Measurements from ENCODE around the gene OR8D4.
"Not testable (repeated sequence)": the region's sequence is repeated elsewhere in the genome, so short reads cannot be mapped to it uniquely, and the experiment has no call there.

OR8D4 gene

DNA sequence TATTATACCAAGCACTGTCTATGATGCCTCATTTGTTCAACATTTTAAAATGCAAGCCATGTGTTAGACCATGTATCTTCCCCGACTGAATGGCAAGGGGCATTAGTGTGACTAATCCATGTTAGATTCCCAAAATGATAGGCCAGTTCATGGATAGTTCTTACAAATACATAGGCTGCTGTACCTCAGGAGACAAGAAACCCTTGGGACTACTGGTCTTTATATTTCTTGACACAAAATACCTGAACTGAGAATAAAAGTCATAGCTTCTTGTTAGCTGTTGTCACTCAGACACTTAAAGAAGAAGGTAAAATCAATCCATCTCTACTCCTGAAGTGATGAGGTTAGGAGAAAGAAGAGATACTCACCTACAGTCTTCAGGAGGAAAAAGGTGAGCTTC lies at the start of gene OR8D4:
OR8D4 (plus strand) TSS at position 301 of the 400 bp plus-strand sequence. CDS start 4,265 bp downstream, outside the sequence.
- no peak for DNase-seq (ENCODE audit: low read depth in 2 of 2)

DNA sequence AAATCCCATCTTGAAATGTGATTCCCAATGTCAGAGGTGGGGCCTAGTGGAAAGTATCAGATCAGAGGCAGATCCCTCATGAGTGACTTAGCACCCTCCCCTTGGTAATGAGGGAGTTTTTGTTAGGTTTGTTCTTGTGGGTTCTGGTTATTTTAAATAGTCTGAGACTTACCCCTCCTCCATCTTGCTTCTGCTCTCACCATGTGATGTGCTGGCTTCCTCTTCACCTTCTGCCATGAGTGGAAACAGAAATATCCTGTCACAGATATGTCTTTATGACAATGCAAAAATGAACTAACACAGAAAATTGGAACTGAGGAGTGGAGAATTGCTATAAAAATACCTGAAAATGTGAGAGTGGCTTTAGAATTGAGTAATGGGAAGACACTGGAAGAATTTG lies 49.6 kb upstream of the OR8D4 start:
- DNase-seq (ENCODE audit: low read depth in 2 of 2), result no peak

DNA sequence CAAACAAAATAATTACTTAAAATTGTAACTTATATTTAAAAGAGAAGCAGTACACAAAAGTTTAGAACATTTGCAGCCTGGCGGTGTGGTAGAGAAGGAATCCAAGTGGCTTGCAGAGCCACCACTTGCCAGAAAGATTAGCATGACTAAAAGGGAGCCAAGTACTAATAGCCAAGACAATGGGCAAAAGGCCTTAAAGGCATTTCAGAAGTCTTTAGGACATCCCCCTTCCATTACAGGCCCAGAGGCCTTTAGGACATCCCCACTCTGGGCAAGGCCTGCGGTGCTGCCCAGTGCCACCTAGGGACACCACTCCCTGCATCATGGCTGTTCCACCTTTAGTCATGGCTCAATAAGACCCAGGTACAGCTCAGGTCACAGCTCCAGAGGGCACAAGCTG lies 48.9 kb upstream of the OR8D4 start:
- no peak for DNase-seq (ENCODE audit: low read depth in 2 of 2)

DNA sequence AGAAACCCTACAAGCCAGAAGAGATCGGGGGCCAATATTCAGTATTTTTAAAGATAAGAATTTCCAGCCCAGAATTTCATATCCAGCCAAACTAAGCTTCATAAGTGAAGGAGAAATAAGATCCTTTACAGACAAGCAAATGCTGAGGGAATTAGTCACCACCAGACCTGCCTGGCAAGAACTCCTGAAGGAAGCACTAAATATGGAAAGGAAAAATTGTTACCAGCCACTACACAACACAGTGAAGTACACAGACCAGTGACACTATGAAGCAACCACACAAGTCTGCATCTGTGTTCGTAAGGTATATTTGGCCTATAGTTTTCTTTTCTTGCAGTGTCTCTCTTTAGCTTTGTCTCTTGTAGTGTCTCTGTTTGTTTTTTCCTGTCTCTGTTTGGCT lies 45.5 kb upstream of the OR8D4 start:
- no peak for DNase-seq (ENCODE audit: low read depth in 2 of 2)

DNA sequence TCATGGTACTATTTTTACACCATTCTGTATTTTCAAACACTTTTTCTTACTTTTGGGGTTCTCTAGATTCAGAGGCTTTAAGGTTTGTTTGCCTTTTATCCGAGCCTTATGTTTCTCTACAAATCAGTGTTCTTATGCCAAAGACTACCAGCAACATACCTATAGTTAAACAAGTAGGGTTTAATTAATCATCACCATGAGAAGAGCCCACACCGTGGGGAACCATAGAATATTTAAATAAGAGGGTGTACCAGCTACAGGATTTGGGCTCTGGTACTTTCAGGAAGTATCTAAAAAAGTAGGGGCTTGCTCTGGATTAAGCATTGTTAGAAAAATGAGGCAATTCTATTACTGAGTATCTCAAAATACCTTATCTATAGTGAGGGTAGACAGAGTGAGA lies 42.2 kb upstream of the OR8D4 start:
- no peak for DNase-seq (ENCODE audit: low read depth in 2 of 2)

DNA sequence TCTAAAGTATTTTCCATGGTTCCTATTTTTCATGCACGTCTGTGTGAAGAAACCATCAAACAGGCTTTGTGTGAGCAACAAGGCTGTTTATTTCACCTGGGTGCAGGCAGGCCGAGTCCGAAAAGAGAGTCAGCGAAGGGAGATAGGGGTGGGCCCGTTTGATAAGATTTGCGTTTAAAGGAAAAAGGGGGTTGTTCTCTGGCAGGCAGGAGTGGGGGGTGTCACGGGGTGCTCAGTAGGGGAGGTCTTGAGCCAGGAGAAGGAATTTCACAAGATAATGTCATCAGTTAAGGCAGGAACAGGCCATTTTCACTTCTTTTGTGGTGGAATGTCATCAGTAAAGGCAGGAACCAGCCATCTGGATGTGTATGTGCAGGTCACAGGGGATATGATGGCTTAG lies 36.7 kb upstream of the OR8D4 start:
- DNase-seq (ENCODE audit: low read depth in 2 of 2), result not testable (repeated sequence)

DNA sequence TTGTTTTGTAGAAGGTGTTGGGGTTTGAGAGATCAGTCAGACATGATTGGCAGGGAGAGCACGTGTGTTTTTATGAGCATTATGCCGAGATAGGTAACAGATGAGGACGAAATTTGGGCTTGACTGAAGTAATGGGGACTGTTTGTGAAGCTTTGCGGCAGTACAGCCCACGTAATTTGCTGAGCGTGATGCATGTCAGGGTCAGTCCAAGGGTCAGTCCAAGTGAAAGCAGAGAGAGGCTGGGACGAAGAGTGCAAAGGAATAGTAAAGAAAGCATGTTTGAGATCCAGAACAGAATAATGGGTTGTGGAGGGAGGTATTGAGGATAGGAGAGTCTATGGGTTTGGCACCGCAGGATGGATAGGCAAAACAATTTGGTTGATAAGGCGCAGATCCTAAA lies 34.2 kb upstream of the OR8D4 start:
- not testable (repeated sequence) for DNase-seq (ENCODE audit: low read depth in 2 of 2)

DNA sequence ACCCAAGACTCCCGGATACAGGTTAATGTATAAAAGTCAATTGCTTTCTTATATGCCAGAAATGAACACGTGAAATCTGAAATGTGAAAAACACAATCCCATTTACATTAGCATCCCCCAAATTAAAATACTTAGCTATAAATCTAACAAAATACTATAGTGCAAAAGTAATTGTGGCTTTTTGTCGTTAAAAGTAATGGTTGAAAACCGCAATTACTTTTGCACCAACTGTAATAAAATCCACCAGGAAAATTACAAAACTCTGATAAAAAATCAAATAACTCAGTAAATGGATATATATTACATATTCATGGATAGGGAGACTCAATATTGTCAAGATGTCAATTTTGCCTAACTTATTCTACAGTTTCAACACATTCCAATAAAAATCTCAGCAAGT lies 21.1 kb upstream of the OR8D4 start:
- no peak for DNase-seq (ENCODE audit: low read depth in 2 of 2)

DNA sequence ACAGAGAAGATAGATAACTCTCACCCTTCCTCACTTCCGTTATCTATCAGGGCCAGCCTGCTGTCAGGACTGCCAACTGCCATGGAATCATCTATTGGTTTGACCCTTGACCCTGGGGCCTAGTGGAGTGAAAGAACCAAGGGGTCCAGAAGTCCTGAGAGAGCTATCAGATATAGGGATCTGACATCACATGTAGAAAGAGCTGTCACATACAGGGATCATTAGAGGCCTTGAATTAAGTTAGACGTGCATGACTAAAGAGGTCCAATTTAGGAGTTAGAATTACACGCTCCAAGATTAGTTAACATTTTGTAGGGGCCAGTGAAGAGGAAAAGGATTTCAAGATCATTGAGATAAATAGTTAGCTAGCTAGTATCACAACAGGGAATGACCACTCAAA lies 16.4 kb upstream of the OR8D4 start, which contains the start of gene TMEM225:
TMEM225 (minus strand) TSS at position 101 of the 400 bp plus-strand sequence. CDS start 245 bp downstream, outside the sequence.
- DNase-seq (ENCODE audit: low read depth in 2 of 2), result no peak

DNA sequence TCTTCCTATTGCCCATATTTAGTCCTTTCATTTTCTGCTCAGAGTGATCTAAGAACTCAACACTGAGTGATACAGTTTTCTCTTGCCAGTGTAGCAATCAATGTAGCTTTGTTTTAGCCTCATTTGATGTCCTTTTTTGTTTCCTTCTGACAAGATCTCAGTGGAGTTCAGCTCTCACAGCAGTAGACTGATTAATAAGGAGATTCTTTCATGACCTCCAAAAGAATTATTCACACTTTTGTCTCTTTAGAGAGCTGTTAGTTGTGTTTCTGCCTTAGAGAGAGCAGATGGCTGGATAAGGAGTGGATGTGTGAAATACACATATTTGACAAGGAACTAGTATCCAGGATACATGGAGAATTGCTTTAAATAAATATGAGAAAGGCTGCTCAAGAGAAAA lies 9.9 kb upstream of the OR8D4 start:
- no peak for DNase-seq (ENCODE audit: low read depth in 2 of 2)

DNA sequence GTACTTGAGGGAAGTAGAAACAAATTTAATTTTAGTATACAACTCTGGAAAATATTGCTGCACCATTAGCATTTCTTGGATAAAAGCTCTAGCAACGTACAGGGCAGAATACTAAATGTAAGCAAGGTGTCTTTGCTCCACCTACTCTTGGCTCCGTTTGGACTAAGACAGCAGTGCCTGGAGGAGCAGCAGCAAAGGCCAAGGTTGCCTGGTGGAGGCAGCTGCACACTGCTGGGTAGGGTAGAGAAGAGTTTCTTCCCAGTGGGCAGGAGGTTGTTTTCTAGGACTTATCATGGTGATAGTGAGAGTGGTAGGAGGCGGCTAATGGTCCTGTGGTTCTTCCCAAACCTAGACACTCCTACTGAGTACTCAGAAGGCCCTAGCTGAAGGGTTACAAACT lies 2.2 kb upstream of the OR8D4 start:
- no peak for DNase-seq (ENCODE audit: low read depth in 2 of 2)

DNA sequence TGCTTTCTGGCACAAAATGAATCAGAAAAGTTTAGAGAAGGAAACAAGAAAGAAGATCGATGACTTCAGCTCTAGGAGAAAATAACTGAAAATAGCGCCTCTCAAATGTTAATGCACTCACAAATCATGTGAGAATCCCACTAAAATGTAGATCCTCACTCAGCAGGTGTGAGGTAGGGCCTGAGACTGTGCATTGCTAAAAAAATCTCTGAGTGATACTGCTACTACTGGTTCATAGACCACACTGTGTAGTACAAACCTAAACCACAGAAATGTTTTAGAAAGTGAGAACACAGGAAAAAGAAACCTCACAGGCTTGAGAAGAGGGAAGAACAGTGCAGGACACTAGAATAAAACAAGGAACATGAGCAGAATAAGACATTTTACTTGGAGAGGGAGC lies 2.0 kb downstream of the OR8D4 start:
- no peak for DNase-seq (ENCODE audit: low read depth in 2 of 2)

DNA sequence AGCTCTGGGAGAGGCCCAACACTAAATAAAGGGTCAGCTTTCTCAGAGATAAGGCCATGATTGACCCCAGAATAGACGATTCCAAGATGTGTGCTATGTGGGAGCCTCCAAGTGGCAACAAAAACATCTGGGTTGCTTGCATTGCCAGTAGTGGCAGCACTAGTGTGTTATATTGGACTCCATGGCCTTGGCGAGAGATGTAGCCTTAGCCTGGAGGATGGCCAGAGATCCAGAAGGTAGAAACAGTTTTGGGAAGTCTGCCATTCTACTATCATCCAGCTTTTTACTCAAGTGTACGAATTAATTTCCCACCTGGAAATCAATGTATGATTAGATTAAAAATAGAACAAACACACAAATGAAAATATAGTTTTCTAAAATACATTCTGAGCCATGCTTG lies 3.0 kb downstream of the OR8D4 start:
- DNase-seq (ENCODE audit: low read depth in 2 of 2), result no peak

DNA sequence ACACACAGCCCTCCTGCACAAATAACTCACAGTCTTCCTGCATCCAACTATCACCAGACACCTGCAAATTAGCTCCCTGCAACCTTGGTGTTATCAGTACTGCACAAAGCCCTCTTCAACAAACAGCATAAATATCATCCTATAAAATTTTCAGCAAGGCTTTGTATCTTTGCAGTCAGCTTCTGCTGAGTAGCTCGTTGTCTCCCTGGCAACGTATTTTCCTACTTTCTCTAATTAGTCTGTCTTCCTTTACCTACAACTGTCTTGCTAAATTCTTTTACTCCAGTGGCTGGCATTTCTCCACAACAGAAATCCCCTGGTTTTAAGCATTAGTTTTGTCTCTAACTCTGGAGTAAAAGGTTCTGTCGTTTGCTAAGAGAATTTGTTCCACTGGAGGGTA lies 3.9 kb downstream of the OR8D4 start:
- no peak for DNase-seq (ENCODE audit: low read depth in 2 of 2)

DNA sequence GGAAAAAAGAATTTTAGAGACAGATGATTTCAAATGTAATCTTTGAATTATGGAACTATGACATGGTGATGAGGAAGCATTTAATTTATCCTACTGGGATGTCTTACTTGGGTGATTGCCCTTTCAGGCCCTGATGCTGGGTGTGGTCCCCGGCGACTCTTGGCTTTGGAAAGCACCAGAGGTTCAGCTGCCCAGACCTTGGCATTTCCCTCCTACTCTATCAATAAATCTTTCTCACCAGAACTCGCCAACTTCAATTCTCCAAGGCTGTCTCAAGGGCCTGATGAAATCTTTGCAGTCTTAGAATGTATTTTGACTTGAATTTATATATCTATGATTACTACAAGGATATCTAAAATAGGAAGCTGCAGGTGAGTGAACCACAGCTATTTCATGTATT lies 19.0 kb downstream of the OR8D4 start:
- DNase-seq (ENCODE audit: low read depth in 2 of 2), result no peak

DNA sequence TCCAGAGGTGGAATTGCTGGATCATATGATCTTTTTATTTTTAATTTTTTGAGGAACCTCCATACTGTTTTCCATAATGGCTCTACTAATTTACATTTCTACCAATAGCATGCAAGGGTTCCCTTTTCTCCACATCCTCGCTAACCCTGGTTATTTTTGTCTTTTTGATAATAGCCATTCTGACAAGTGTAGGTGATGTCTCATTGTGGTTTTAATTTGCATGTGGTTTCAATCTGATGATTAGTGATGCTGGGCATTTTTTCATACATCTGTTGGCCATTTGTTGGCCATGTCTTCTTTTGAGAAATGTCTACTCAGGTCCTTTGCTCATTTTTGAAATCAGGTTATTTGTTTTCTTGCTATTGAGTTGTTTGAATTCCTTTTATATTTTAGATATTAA lies 22.1 kb downstream of the OR8D4 start:
- no peak for DNase-seq (ENCODE audit: low read depth in 2 of 2)

DNA sequence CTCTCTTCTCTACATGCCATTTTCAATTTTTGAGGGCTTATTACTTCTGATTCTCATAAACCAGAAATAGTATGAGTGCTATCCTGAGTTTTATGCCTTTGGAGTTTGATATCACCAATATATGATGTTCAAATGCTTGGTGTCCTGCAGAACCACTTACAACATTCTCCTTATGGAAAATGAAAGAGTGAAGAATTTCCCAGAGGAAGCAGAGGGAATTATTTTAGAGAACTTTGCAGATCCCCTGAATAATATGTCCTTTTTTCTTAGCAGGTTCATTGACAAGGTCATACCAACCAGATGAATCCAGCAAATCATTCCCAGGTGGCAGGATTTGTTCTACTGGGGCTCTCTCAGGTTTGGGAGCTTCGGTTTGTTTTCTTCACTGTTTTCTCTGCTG lies 37.4 kb downstream of the OR8D4 start, which contains the start of gene OR4D5:
OR4D5 (plus strand) TSS at position 301 of the 400 bp plus-strand sequence; CDS start at position 301, 0 bp downstream.
- DNase-seq (ENCODE audit: low read depth in 2 of 2), result no peak

DNA sequence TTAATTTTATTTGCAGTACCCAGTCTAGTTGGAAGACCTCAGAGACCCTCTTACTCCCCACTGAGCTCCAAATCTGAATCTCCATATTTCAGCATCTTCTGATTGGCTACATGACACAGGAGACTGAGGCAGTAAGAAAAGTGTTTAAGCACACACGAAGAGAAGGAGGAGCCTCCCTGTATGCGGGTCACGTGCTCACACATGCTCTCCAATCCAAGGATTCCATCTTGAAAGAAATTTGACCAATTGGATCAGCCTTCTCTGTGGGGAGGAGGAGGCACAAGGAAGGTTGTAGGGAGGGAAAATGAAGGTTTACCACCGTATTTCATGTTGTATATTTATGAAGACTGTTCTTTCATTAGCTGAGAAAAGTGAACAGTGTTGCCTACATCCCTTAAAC lies 40.4 kb downstream of the OR8D4 start:
- no peak for DNase-seq (ENCODE audit: low read depth in 2 of 2)

DNA sequence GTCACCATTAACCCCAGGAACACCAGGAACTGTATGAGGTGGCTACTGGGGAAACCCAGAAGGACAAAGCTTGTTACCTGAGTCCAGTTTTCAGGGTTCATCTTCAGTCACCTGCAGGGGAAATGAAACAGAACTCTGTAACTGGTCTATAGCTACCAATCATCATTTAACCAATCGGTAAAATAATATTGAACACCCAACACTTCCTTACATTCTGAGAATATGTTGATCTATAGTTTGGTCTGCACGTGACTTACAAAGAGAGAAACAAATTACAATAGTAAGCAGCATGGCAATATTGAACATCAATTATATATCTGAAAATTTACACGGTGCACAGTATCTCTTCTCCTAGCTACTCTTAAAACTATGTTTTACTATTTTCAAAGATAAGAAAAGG lies 41.8 kb downstream of the OR8D4 start, which contains the start of gene OR6T1:
OR6T1 (minus strand) TSS at position 101 of the 400 bp plus-strand sequence; CDS start at position 101, 0 bp downstream.
- DNase-seq (ENCODE audit: low read depth in 2 of 2), result no peak

DNA sequence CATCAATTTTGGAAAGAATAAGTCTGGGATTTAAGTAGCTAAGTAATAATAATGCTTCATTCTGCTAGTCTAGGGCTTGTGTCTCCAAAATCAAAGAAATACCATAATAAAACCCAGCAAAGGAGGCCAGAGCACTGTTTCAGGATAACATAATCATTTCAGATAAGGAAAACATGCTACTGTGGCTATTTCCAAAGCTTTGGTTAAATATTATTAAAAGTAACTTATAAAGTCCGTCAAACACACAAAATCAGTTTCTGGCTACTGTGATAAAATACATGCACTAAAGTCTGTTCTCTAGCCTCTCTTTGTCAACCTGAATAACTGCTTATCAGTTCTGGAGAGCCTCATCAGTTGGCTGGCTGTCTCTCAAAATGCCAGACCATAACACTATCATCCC lies 43.2 kb downstream of the OR8D4 start:
- no peak for DNase-seq (ENCODE audit: low read depth in 2 of 2)

DNA sequence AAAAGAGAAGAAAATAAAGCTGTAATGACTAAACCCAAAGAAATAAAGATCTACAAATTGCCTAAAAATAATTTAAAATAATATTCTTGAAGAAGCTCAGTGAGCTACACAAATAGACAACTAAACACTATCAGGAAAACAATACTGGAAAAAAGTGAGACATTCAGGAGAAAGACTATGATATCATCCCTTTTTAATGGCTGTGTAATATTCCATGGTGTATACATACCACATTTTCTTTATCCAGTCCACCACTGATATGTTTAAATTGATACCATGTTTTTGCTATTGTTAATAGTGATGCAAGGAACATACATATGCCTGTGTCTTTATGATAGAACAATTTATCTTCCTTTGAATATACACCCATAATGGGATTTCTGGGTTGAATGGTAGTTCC lies 54.8 kb downstream of the OR8D4 start:
- DNase-seq (ENCODE audit: low read depth in 2 of 2), result no peak

Measured in stimulated activated CD8-positive, alpha-beta memory T cell treated with anti-CD3 and anti-CD28 coated beads, Interleukin-7, amount 100 ng/mL, for 4 hours (primary cell).